HEK293 (cell line): ENCODE measurements around the gene LRRC8D.

Experiments used
- CTCF ChIP-seq: fragments of 450-650 bp; formaldehyde crosslinking; IDR thresholded peaks from 2 replicates; pipeline ENCODE4 v1.5.1; 2016; ENCODE audit warnings: missing biosample characterization, missing genetic modification characterization
- MEIS1 ChIP-seq: sonication (generic); formaldehyde crosslinking; IDR thresholded peaks from 2 replicates; pipeline ENCODE4 v1.8.1; 2022; ENCODE audit warnings: missing genetic modification reagents, mild to moderate bottlenecking, borderline replicate concordance
- OVOL3 ChIP-seq: fragments of 450-650 bp; formaldehyde crosslinking; IDR thresholded peaks from 2 replicates; pipeline ENCODE4 v1.5.1; 2016; ENCODE audit warnings: missing biosample characterization, missing genetic modification characterization
- SP2 ChIP-seq: fragments of 450-650 bp; formaldehyde crosslinking; IDR thresholded peaks from 2 replicates; pipeline ENCODE4 v1.5.1; 2016; ENCODE audit warnings: missing biosample characterization, missing genetic modification characterization
- ZBTB7A ChIP-seq: fragments of 450-650 bp; formaldehyde crosslinking; IDR thresholded peaks from 2 replicates; pipeline ENCODE4 v1.5.1; 2016; ENCODE audit warnings: low read depth, missing biosample characterization, missing genetic modification characterization
- ZNF121 ChIP-seq: fragments of 450-650 bp; formaldehyde crosslinking; IDR thresholded peaks from 2 replicates; pipeline ENCODE4 v1.5.1; 2016; ENCODE audit warnings: missing biosample characterization, missing genetic modification characterization
- ZNF175 ChIP-seq: fragments of 450-650 bp; formaldehyde crosslinking; IDR thresholded peaks from 2 replicates; pipeline ENCODE4 v1.5.1; 2016; ENCODE audit warnings: missing biosample characterization, missing genetic modification characterization
- ZNF184 ChIP-seq: fragments of 450-650 bp; IDR thresholded peaks from 2 replicates; pipeline ENCODE4 v1.5.1; 2018; ENCODE audit warnings: missing biosample characterization, mild to moderate bottlenecking, missing genetic modification characterization
- ZNF202 ChIP-seq: fragments of 450-650 bp; formaldehyde crosslinking; IDR thresholded peaks from 2 replicates; pipeline ENCODE4 v1.5.1; 2016; ENCODE audit warnings: missing biosample characterization, missing genetic modification characterization, borderline replicate concordance
- ZNF239 ChIP-seq: fragments of 450-650 bp; formaldehyde crosslinking; IDR thresholded peaks from 2 replicates; pipeline ENCODE4 v1.5.1; 2016; ENCODE audit warnings: missing biosample characterization, missing genetic modification characterization
- ZNF24 ChIP-seq: fragments of 450-650 bp; formaldehyde crosslinking; IDR thresholded peaks from 2 replicates; pipeline ENCODE4 v1.5.1; 2016; ENCODE audit warnings: missing biosample characterization, missing genetic modification characterization
- ZNF274 ChIP-seq, 2 experiments: fragments of 200-500 bp in 1 of 2; fragments of 450-650 bp in 1 of 2; sonication (Bioruptor generic) in 1 of 2; formaldehyde crosslinking in 1 of 2; IDR thresholded peaks; 2 replicates each; pipeline versions ENCODE4 v1.5.1 to v1.6.1; 2014 to 2016; ENCODE audit warnings: borderline replicate concordance in 1 of 2, inconsistent platforms in 1 of 2, low read length in 1 of 2, missing biosample characterization in 1 of 2, missing genetic modification characterization in 1 of 2
- ZNF292 ChIP-seq: fragments of 450-650 bp; formaldehyde crosslinking; IDR thresholded peaks from 2 replicates; pipeline ENCODE4 v1.5.1; 2016; ENCODE audit warnings: low read depth, missing biosample characterization, missing genetic modification characterization, borderline replicate concordance
- TF ChIP-seq, protein P1 (sequence below): fragments of 450-650 bp; formaldehyde crosslinking; IDR thresholded peaks from 2 replicates; pipeline ENCODE4 v1.5.1; 2016; ENCODE audit warnings: missing biosample characterization, missing genetic modification characterization

DNA sequence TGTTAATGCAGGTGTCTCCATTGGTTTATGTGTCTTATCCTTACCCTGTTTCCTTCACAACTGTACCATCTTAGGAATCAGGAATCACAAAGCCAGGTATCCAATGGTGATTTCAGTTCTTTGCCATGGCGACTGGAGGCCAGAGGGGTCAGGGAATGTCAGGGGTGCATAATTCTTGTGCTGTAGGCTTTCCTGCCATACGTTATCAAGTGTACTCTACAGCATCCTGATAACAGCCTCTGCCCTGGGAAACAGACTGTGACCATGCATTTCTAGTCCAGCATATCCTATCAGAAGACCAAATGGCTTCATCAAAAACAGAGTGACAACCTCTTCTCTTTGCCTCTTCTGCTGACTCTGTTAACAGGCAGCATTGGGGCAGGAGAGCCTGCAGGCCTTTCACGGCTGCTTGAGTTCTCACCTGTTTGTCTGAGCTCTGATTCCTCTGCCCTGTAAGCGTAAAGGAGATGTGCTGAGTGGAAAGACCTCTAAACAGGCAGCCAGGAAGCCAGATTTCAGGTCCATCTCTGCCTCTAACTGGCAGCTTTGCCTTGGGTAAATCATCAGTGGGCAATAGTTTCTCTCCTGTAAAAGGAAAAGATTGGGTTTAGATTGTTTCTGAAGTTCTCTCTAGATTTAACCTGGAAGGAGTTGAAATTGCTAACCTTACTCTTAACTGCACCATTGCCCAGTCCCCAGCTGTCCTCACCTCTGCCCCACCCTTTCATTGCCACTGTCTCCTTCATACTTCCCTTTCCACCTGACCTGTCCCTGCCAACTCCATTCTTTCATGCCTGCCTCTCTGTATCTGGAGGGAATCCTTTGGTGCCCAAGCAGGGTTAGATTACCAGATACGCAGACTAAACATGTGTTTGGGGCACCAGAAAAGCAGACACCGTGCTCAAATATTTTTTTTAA is 80.2 kb downstream of the LRRC8D start:
- TF ChIP-seq CTCF (tag by site-specific recombination) (no peak), OVOL3 (no peak), ZNF175 (no peak), ZNF121 (tag by site-specific recombination) (no peak), ZNF274 (IDR thresholded peaks at IDR 0.05; ENCODE audit: low read length) (no peak), ZNF274 (tag by site-specific recombination; IDR thresholded peaks at IDR 0.05; ENCODE audit: borderline replicate concordance) (no peak), SP2 (tag by site-specific recombination) (no peak), ZNF184 (no peak), ZNF239 (no peak), MEIS1 (CRISPR knock-in tag) (no peak), ZNF24 (tag by site-specific recombination) (no peak), ZNF292 (tag by site-specific recombination) (no peak), ZBTB7A (no peak), ZNF202 (tag by site-specific recombination) (no peak)
- TF ChIP-seq, protein P1, sequence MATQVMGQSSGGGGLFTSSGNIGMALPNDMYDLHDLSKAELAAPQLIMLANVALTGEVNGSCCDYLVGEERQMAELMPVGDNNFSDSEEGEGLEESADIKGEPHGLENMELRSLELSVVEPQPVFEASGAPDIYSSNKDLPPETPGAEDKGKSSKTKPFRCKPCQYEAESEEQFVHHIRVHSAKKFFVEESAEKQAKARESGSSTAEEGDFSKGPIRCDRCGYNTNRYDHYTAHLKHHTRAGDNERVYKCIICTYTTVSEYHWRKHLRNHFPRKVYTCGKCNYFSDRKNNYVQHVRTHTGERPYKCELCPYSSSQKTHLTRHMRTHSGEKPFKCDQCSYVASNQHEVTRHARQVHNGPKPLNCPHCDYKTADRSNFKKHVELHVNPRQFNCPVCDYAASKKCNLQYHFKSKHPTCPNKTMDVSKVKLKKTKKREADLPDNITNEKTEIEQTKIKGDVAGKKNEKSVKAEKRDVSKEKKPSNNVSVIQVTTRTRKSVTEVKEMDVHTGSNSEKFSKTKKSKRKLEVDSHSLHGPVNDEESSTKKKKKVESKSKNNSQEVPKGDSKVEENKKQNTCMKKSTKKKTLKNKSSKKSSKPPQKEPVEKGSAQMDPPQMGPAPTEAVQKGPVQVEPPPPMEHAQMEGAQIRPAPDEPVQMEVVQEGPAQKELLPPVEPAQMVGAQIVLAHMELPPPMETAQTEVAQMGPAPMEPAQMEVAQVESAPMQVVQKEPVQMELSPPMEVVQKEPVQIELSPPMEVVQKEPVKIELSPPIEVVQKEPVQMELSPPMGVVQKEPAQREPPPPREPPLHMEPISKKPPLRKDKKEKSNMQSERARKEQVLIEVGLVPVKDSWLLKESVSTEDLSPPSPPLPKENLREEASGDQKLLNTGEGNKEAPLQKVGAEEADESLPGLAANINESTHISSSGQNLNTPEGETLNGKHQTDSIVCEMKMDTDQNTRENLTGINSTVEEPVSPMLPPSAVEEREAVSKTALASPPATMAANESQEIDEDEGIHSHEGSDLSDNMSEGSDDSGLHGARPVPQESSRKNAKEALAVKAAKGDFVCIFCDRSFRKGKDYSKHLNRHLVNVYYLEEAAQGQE (tag by site-specific recombination) = no peak
